Gastroesophageal sphincter (tissue), 4 donors: ENCODE measurements around the gene MYOCD. TPM values are rescaled to one million over a fixed set of nuclear protein-coding genes. Genes with fewer than 3 reads are reported as not detected.
A peak's percentile ranks its signal among the peaks of the same experiment; 100 is the strongest.

Experiments
- ATAC-seq: fragments of 150-250 bp; one replicate; pipeline ENCODE4 v1.9.1; 2016; ENCODE audit warnings: mild to moderate bottlenecking, moderate library complexity
- H3K27ac ChIP-seq, 4 donors: fragments of 200-600 bp; sonication (generic) in 3 of 4; 1 replicate in 3 of 4; 2 replicates in 1 of 4; pipeline ENCODE4 v1.5.1; 2016 to 2019
- H3K27me3 ChIP-seq: fragments of 200-600 bp; sonication (generic); one replicate; pipeline ENCODE4 v1.5.1; 2019
- H3K36me3 ChIP-seq, 2 donors: fragments of 200-600 bp; sonication (generic); one replicate each; pipeline ENCODE4 v1.5.1; 2019; ENCODE audit warnings: control low read depth in 1 of 2
- H3K4me1 ChIP-seq, 3 donors: fragments of 200-600 bp; sonication (generic); 1 replicate in 2 of 3; 2 replicates in 1 of 3; pipeline ENCODE4 v1.5.1; 2016 to 2019; ENCODE audit warnings: control low read depth in 2 of 3
- H3K4me3 ChIP-seq, 2 donors: fragments of 200-600 bp; sonication (generic); one replicate each; pipeline ENCODE4 v1.5.1; 2019; ENCODE audit warnings: mild to moderate bottlenecking in 1 of 2, moderate library complexity in 1 of 2
- H3K9me3 ChIP-seq, 3 donors: fragments of 200-600 bp; sonication (generic); one replicate each; pipeline ENCODE4 v1.5.1; 2017 to 2019; ENCODE audit warnings: control low read depth in 2 of 3
- EP300 ChIP-seq: sonication (generic); formaldehyde crosslinking; IDR thresholded peaks from one replicate; pipeline ENCODE4 v1.6.1; 2017; ENCODE audit warnings: antibody characterized with exemption, mild to moderate bottlenecking
- POLR2A ChIP-seq, 2 donors: fragments of 450-650 bp; IDR thresholded peaks; one replicate each; pipeline ENCODE4 v1.6.1; 2017; ENCODE audit warnings: antibody characterized with exemption in 2 of 2, mild to moderate bottlenecking in 2 of 2, moderate library complexity in 1 of 2
- POLR2AphosphoS5 ChIP-seq: sonication (generic); formaldehyde crosslinking; IDR thresholded peaks from one replicate; pipeline ENCODE4 v1.6.1; 2017; ENCODE audit warnings: antibody characterized with exemption
- WGBS, 2 donors: methylation state at CpG; one replicate each; pipeline ENCODE4 v1.1.5; 2018; ENCODE audit warnings: low coverage in 1 of 2; 5-methylcytosine and 5-hydroxymethylcytosine counted together
- total RNA-seq, 4 donors: library from RNA; depleted of rRNA; stranded (reverse); fragments of >200 nt; gene quantifications; one replicate each; pipeline ENCODE4 v1.1.0, GENCODE V29; 2016
- TF ChIP-seq, protein P1 (sequence below), 4 experiments: fragments of 200-600 bp in 2 of 4; fragments of 450-650 bp in 2 of 4; sonication (generic) in 1 of 4; IDR thresholded peaks; one replicate each; pipeline ENCODE4 v1.5.1; 2017 to 2019; ENCODE audit warnings: antibody characterized with exemption in 4 of 4, mild to moderate bottlenecking in 2 of 4, moderate library complexity in 2 of 4

The MYOCD gene
- total RNA-seq, 4 donors from 2014 or later, result 93.0 to 219 (median 120) TPM

- TF ChIP-seq POLR2A (IDR thresholded peaks at IDR 0.05), result no peak
- TF ChIP-seq, protein P1, sequence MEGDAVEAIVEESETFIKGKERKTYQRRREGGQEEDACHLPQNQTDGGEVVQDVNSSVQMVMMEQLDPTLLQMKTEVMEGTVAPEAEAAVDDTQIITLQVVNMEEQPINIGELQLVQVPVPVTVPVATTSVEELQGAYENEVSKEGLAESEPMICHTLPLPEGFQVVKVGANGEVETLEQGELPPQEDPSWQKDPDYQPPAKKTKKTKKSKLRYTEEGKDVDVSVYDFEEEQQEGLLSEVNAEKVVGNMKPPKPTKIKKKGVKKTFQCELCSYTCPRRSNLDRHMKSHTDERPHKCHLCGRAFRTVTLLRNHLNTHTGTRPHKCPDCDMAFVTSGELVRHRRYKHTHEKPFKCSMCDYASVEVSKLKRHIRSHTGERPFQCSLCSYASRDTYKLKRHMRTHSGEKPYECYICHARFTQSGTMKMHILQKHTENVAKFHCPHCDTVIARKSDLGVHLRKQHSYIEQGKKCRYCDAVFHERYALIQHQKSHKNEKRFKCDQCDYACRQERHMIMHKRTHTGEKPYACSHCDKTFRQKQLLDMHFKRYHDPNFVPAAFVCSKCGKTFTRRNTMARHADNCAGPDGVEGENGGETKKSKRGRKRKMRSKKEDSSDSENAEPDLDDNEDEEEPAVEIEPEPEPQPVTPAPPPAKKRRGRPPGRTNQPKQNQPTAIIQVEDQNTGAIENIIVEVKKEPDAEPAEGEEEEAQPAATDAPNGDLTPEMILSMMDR (IDR thresholded peaks at IDR 0.05), result no peak
- no peaks in the 10 kb centered on the region for H3K9me3 ChIP-seq
- no peaks in the 10 kb centered on the region for H3K27me3 ChIP-seq
- H3K4me1 ChIP-seq, result peaks cover 6 to 47% (median 6%) of the 10 kb centered on the region in 3 donors
- 62 to 96% methylated on average over 4 to 6 of the region's 7 CpGs for WGBS, 2 donors
- H3K27ac ChIP-seq, result peak overlapping the region; percentile 35 to 78 (median 70)
- H3K36me3 ChIP-seq, result peaks cover 0 to 18% of the 10 kb centered on the region in 2 donors
- H3K4me3 ChIP-seq, result no peak overlapping the region
- ATAC-seq, result no peak
Observed at GRCh38 chr17:12727881-12728280, 62.2 kb downstream of the MYOCD start.

GRCh38 chr17:12729086-12729485 lies 63.4 kb downstream of the MYOCD start:
- H3K27ac ChIP-seq, result peak overlapping the region in 3 of 4 donors; percentile 52 to 78 (median 74)
- no peak overlapping the region for H3K4me3 ChIP-seq
- no peak for ATAC-seq
- TF ChIP-seq POLR2A (IDR thresholded peaks at IDR 0.05), result no peak
- no peak for TF ChIP-seq EP300
- TF ChIP-seq, protein P1 (IDR thresholded peaks at IDR 0.05), result no peak
- TF ChIP-seq POLR2AphosphoS5, result no peak
- H3K9me3 ChIP-seq, result no peaks in the 10 kb centered on the region
- H3K4me1 ChIP-seq, result peaks cover 6 to 35% (median 6%) of the 10 kb centered on the region in 3 donors
- H3K27me3 ChIP-seq, result no peaks in the 10 kb centered on the region
- H3K36me3 ChIP-seq, result peaks cover 0 to 13% of the 10 kb centered on the region in 2 donors
- 91% methylated on average over 5 of the region's 5 CpGs for WGBS, 2 donors

GRCh38 chr17:12730421-12730820 lies 64.7 kb downstream of the MYOCD start:
- Histone ChIP-seq H3K36me3 (peaks cover 0 to 13% of the 10 kb centered on the region in 2 donors), H3K4me1 (peaks cover 6 to 44% (median 11%) of the 10 kb centered on the region in 3 donors), H3K27me3 (no peaks in the 10 kb centered on the region), H3K4me3 (no peak overlapping the region), H3K27ac (peak overlapping the region; percentile 41 to 78 (median 69)), H3K9me3 (no peaks in the 10 kb centered on the region)
- TF ChIP-seq POLR2AphosphoS5 (no peak), EP300 (no peak), POLR2A (IDR thresholded peaks at IDR 0.05) (no peak)
- TF ChIP-seq, protein P1 (IDR thresholded peaks at IDR 0.05), result no peak
- 58 to 73% methylated on average over 5 of the region's 5 CpGs for whole genome bisulfite sequencing, 2 donors
- no peak for ATAC-seq

DNA sequence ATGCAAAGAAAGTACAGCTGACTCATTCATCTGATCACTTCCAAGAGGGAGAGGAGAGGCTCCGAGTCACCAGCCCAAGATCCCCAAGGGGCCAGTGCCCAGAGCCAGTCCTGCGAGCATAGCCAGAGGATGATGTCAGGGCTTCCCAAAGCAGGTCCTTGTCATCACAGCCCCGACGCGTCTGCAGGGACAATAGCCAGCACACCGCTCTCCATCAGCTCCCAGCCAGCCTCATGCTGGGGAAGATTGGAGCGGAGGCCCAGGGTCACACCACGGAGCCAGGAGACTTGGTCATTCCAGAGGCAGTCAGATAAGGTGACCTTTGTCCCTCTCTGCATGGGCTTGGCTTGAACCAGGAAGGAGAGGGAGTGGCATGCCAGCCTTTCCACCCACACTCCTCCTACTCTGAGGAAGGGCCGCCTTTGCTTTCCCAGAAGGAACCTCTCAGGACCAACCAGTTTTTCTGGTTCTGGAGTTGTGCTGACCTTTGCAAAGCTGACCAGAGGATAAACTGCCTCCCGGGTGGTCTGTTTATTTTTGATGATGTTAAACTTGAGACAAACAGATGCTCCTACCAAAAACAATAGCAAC lies 65.3 kb downstream of the MYOCD start:
- TF ChIP-seq, protein P1 (IDR thresholded peaks at IDR 0.05), result no peak
- TF ChIP-seq EP300, result no peak
- peak; percentile 79 for TF ChIP-seq POLR2AphosphoS5
- no peak for TF ChIP-seq POLR2A (IDR thresholded peaks at IDR 0.05)
- H3K36me3 ChIP-seq, result peaks cover 0 to 13% of the 10 kb centered on the region in 2 donors
- 0 to 40% methylated on average over 1 of the region's 10 CpGs for WGBS, 2 donors
- H3K4me3 ChIP-seq, result no peak overlapping the region
- no peaks in the 10 kb centered on the region for H3K9me3 ChIP-seq
- peak overlapping the region; percentile 41 to 78 (median 69) for H3K27ac ChIP-seq
- no peaks in the 10 kb centered on the region for H3K27me3 ChIP-seq
- H3K4me1 ChIP-seq, result peaks cover 6 to 47% (median 11%) of the 10 kb centered on the region in 3 donors
- ATAC-seq, result peak; percentile 75

DNA sequence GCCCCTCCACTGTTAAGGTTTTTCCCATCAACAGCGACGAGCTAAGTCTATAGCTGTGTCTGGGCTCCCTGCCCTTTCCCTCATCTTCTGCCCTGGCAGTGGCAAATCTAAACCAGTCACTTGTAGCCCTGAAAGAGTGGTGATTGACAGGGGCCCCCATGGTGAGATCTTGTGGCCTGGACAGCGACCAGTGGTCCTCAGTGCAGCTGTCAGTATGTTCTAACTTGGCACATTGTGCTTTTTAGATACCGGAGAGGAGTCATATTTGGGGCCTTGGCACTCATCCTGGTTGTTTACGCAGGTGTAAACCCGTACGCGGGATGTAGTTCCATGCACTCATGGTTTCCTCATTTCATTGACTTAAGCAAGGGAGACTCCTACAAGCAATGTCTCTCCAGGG lies 66.1 kb downstream of the MYOCD start:
- TF ChIP-seq EP300, result no peak
- TF ChIP-seq, protein P1 (IDR thresholded peaks at IDR 0.05), result no peak
- no peak for TF ChIP-seq POLR2A (IDR thresholded peaks at IDR 0.05)
- TF ChIP-seq POLR2AphosphoS5, result no peak
- Histone ChIP-seq H3K27ac (peak overlapping the region in 3 of 4 donors; percentile 64 to 78 (median 74)), H3K4me3 (no peak overlapping the region), H3K4me1 (peaks cover 6 to 44% (median 11%) of the 10 kb centered on the region in 3 donors), H3K36me3 (peaks cover 0 to 19% of the 10 kb centered on the region in 2 donors), H3K27me3 (no peaks in the 10 kb centered on the region), H3K9me3 (no peaks in the 10 kb centered on the region)
- WGBS, 2 donors, result 100% methylated on average over 3 of the region's 8 CpGs; no CpG with 5 or more reads in 1 of the 2 donors
- no peak for ATAC-seq
